Upper lobe of left lung (tissue), 6 donors: ENCODE data around the gene RDH5. TPM values are rescaled to one million over a fixed set of nuclear protein-coding genes. Genes with fewer than 3 reads are reported as not detected.
A peak's percentile ranks its signal among the peaks of the same experiment; 100 is the strongest.

ENCODE experiments used
- ATAC-seq, 2 donors: fragments of 200-7000 bp; cut with Tn5 transposase; one replicate each; pipeline ENCODE4 v1.9.1; 2022; ENCODE audit warnings: mild to moderate bottlenecking in 2 of 2, moderate library complexity in 2 of 2; ENCODE audit not compliant: low FRiP score in 2 of 2
- DNase-seq, 2 donors: peaks; one replicate each; pipeline ENCODE4 v3.0.0-alpha.2; 2019 to 2020
- H3K27ac ChIP-seq, 4 donors: fragments of 200-600 bp; sonication (generic); one replicate each; pipeline ENCODE4 v1.5.1; 2016 to 2019
- H3K27me3 ChIP-seq, 4 donors: fragments of 200-600 bp; sonication (generic); one replicate each; pipeline ENCODE4 v1.5.1; 2017 to 2019
- H3K36me3 ChIP-seq, 4 donors: fragments of 200-600 bp; sonication (generic); one replicate each; pipeline ENCODE4 v1.5.1; 2016 to 2019
- H3K4me1 ChIP-seq, 4 donors: fragments of 200-600 bp; sonication (generic); one replicate each; pipeline ENCODE4 v1.5.1; 2018 to 2019
- H3K4me3 ChIP-seq, 4 donors: fragments of 200-600 bp; sonication (generic); one replicate each; pipeline ENCODE4 v1.5.1; 2017 to 2019; ENCODE audit warnings: mild to moderate bottlenecking in 2 of 4, moderate library complexity in 1 of 4
- H3K9me3 ChIP-seq, 4 donors: fragments of 200-600 bp; sonication (generic); one replicate each; pipeline ENCODE4 v1.5.1; 2018 to 2019
- CTCF ChIP-seq, 6 experiments: fragments of 450-650 bp in 4 of 6; fragments of 200-600 bp in 2 of 6; sonication (generic) in 2 of 6; IDR thresholded peaks; one replicate each; pipeline ENCODE4 v1.5.1; 2016 to 2019; ENCODE audit warnings: antibody characterized with exemption in 6 of 6
- EP300 ChIP-seq, 4 donors: sonication (generic); formaldehyde crosslinking; IDR thresholded peaks; one replicate each; pipeline ENCODE4 v1.5.1; 2017; ENCODE audit warnings: antibody characterized with exemption in 4 of 4, control low read depth in 2 of 4
- POLR2A ChIP-seq, 4 donors: fragments of 450-650 bp; IDR thresholded peaks; one replicate each; pipeline ENCODE4 v1.5.1; 2016 to 2017; ENCODE audit warnings: antibody characterized with exemption in 4 of 4, mild to moderate bottlenecking in 2 of 4
- POLR2AphosphoS5 ChIP-seq, 2 donors: sonication (generic); formaldehyde crosslinking; IDR thresholded peaks; one replicate each; pipeline ENCODE4 v1.5.1; 2017; ENCODE audit warnings: antibody characterized with exemption in 2 of 2
- WGBS, 2 donors: methylation state at CpG; one replicate each; pipeline ENCODE4 v1.1.5; 2017 to 2018; 5-methylcytosine and 5-hydroxymethylcytosine counted together
- total RNA-seq, 6 donors: library from RNA; depleted of rRNA in 4 of 6; stranded (reverse); fragments of >200 nt in 4 of 6; gene quantifications; one replicate each; pipeline versions ENCODE4 v1.1.0 to v1.2.1, GENCODE V29; 2016 to 2021
- donor health status: DM: no; HTN: no; CAD: no; lungs with moderate emphysema.
- donor health status: DM: no; HTN: yes; CAD: no; lungs with severe emphysema.

RDH5 gene
- total RNA-seq, 6 donors from 2014 or later: 3.8 to 37.7 (median 5.6) TPM

DNA sequence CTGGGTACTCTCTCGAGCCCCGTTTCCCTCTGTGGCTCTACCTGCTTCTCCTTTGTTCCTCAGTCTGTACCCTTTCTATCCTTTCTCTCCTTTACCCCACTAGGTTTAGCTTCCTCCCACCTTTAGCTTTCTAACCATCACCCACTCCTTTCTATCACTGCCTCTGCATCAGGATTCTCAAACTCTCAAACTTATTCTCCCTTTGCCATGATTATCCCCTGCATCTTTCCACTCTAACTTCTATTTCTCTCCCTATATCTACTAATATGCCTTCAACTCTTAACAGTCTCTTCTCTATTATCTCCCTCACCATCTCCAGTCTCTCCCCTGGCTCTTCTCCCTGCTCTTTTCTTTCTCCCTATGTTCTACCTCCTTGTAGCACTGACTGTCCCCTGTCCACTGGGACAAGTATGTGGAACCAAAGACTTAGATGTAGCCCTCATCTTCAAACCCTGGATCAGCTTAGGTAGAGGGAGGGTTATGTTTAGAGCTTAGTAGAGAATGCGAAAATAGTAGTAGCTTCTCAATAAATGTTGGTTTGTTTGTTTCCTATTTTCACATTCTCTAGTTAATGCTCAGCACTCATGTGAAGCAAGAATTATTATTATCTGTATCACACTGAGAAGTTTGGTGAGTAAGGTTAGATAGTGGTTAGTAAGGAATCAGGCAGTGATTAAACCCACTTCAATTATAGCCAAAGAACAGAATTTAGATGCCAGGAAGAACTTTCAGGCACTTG lies 26.1 kb downstream of the RDH5 start:
- Histone ChIP-seq H3K36me3 (peaks cover 0 to 7% (median 4%) of the 10 kb centered on the region in 4 donors), H3K27me3 (peaks cover 0 to 4% (median 2%) of the 10 kb centered on the region in 4 donors), H3K27ac (peak overlapping the region in 1 of 4 donors; percentile 27), H3K4me3 (no peak overlapping the region), H3K9me3 (no peaks in the 10 kb centered on the region), H3K4me1 (peaks cover 12 to 28% (median 21%) of the 10 kb centered on the region in 4 donors)
- DNase-seq (no peak), ATAC-seq (no peak)
- 64 to 68% methylated on average over 3 of the region's 3 CpGs for WGBS, 2 donors
- TF ChIP-seq EP300 (IDR thresholded peaks at IDR 0.05) (no peak), CTCF (IDR thresholded peaks at IDR 0.05) (no peak), POLR2AphosphoS5 (IDR thresholded peaks at IDR 0.05) (no peak), POLR2A (IDR thresholded peaks at IDR 0.05) (no peak)

GRCh38 chr12:55746913-55747231 lies 26.7 kb downstream of the RDH5 start:
- no peak for ATAC-seq
- Histone ChIP-seq H3K9me3 (no peaks in the 10 kb centered on the region), H3K27me3 (peaks cover 0 to 4% (median 2%) of the 10 kb centered on the region in 4 donors), H3K36me3 (peaks cover 0 to 10% (median 9%) of the 10 kb centered on the region in 4 donors), H3K4me3 (no peak overlapping the region), H3K27ac (no peak overlapping the region), H3K4me1 (peaks cover 12 to 28% (median 21%) of the 10 kb centered on the region in 4 donors)
- no peak for TF ChIP-seq EP300 (IDR thresholded peaks at IDR 0.05)
- TF ChIP-seq POLR2A (IDR thresholded peaks at IDR 0.05): no peak
- TF ChIP-seq POLR2AphosphoS5 (IDR thresholded peaks at IDR 0.05): no peak
- no peak for TF ChIP-seq CTCF (IDR thresholded peaks at IDR 0.05)
- DNase-seq: no peak

DNA sequence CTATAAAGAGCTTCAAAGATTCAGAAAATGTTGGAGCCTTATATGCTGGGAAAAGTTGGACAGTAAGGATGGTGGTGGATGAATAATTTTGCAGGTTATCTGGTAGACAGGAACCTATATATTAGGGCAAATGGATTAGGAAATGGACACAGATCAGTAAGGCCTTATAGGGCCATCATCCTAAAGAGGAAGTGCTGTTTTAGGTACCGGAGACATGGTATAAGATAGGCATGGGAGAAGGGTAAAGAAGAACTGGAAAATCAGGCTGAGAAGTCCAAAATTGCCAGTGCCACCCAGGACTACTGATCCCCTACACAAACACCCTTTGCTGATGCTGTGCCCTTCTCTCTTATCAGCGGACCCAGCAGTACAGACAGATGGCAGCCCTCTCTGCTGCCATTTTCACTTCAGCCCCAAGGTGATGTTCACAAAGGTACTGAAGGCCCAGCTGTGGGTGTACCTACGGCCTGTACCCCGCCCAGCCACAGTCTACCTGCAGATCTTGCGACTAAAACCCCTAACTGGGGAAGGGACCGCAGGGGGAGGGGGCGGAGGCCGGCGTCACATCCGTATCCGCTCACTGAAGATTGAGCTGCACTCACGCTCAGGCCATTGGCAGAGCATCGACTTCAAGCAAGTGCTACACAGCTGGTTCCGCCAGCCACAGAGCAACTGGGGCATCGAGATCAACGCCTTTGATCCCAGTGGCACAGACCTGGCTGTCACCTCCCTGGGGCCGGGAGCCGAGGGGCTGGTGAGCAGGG lies 28.2 kb downstream of the RDH5 start:
- WGBS, 2 donors: 91 to 95% methylated on average over 18 of the region's 18 CpGs

DNA sequence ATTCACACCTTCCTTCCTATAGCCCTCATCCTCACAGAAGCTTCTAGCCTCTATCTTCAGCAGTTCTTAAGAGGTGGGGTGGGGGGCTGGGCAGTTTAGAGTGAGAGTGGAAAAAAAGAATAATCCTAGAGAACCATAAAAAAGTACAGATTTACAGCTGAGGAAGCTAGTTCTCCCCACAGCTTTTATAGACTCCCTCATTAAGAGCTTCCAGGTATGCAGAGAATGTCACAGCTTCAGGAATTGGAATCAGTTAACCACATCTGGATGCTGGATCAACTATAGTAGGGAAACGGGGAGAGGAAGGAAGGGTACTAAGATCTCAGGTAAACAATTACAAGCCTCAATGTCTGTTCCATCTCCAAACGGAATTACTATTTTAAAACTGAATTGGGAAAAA lies 35.1 kb downstream of the RDH5 start:
- TF ChIP-seq POLR2AphosphoS5 (IDR thresholded peaks at IDR 0.05) (no peak), POLR2A (IDR thresholded peaks at IDR 0.05) (no peak), CTCF (IDR thresholded peaks at IDR 0.05) (no peak), EP300 (IDR thresholded peaks at IDR 0.05) (no peak)
- no peaks in the 10 kb centered on the region for H3K4me1 ChIP-seq
- no peak for DNase-seq
- H3K4me3 ChIP-seq: no peak overlapping the region
- no peaks in the 10 kb centered on the region for H3K9me3 ChIP-seq
- no peak for ATAC-seq
- H3K27ac ChIP-seq: no peak overlapping the region
- H3K27me3 ChIP-seq: no peaks in the 10 kb centered on the region
- H3K36me3 ChIP-seq: peaks cover 19 to 87% (median 64%) of the 10 kb centered on the region in 4 donors
- WGBS, 2 donors: 50 to 58% methylated on average over 2 of the region's 2 CpGs

More for the DNA sequence above, 28.2 kb downstream of the RDH5 start:
- TF ChIP-seq POLR2AphosphoS5 (IDR thresholded peaks at IDR 0.05) (no peak), POLR2A (IDR thresholded peaks at IDR 0.05) (no peak), EP300 (IDR thresholded peaks at IDR 0.05) (no peak), CTCF (IDR thresholded peaks at IDR 0.05) (no peak)
- peaks cover 10 to 23% (median 17%) of the 10 kb centered on the region in 4 donors for H3K4me1 ChIP-seq
- no peaks in the 10 kb centered on the region for H3K9me3 ChIP-seq
- DNase-seq: peak in 1 of 2 donors; percentile 64
- H3K27ac ChIP-seq: no peak overlapping the region
- peaks cover 0 to 4% (median 2%) of the 10 kb centered on the region in 4 donors for H3K27me3 ChIP-seq
- no peak for ATAC-seq
- no peak overlapping the region for H3K4me3 ChIP-seq
- peaks cover 3 to 25% (median 25%) of the 10 kb centered on the region in 4 donors for H3K36me3 ChIP-seq
